ENCODE results near the gene NOC4L.
"Not testable (repeated sequence)": the region's sequence is repeated elsewhere in the genome, so short reads cannot be mapped to it uniquely, and the experiment has no call there.

NOC4L gene

GRCh38 chr12:132148368-132149045 lies 4.2 kb downstream of the NOC4L start:
- H3K27ac ChIP-seq (ENCODE audit: low read depth, low read length): no peak overlapping the region

GRCh38 chr12:132149526-132149925 lies 5.3 kb downstream of the NOC4L start:
- not testable (repeated sequence) for H3K4me2 ChIP-seq (ENCODE audit: low read length); H2AFZ ChIP-seq (ENCODE audit: insufficient read depth, low read length, poor library complexity); H3K27me3 ChIP-seq (ENCODE audit: insufficient read depth, low read length); H3K9me3 ChIP-seq (ENCODE audit: insufficient read depth, low read depth, low read length); H3K18ac ChIP-seq (ENCODE audit: low read length); H4K91ac ChIP-seq (ENCODE audit: low read depth, low read length); H3K14ac ChIP-seq (ENCODE audit: low read length); H3K9ac ChIP-seq (ENCODE audit: low read length); H2BK12ac ChIP-seq (ENCODE audit: low read length); H2AK5ac ChIP-seq (ENCODE audit: low read length); H2BK120ac ChIP-seq (ENCODE audit: insufficient read depth, low read length, poor library complexity); H3K23ac ChIP-seq (ENCODE audit: low read length); H3K4ac ChIP-seq (ENCODE audit: low read depth, low read length); H2BK5ac ChIP-seq (ENCODE audit: low read depth, low read length, poor library complexity); H4K8ac ChIP-seq (ENCODE audit: low read depth, low read length); H3K79me1 ChIP-seq (ENCODE audit: low read length); H3K4me1 ChIP-seq (ENCODE audit: control insufficient read depth in 1 of 2, insufficient read depth in 2 of 2, low read length in 2 of 2); DNase-seq; H3K79me2 ChIP-seq (ENCODE audit: control insufficient read depth, insufficient read depth, low read length, poor library complexity); H3K27ac ChIP-seq (ENCODE audit: low read depth, low read length); H4K12ac ChIP-seq (ENCODE audit: low read depth, low read length)
- peaks cover 37 to 41% of the 10 kb centered on the region in 2 experiments for H3K36me3 ChIP-seq (ENCODE audit: control insufficient read depth in 1 of 2, insufficient read depth in 2 of 2, low read length in 2 of 2)
- no CpG with 5 or more reads among the region's 32 CpGs for WGBS (ENCODE audit: extremely low coverage, insufficient coverage, insufficient read length)
- H3K4me3 ChIP-seq (ENCODE audit: low read depth, low read length): peak overlapping the region; percentile 2

More at GRCh38 chr12:132148368-132149045, 4.2 kb downstream of the NOC4L start:
- Histone ChIP-seq H3K9ac (ENCODE audit: low read length) (no peak overlapping the region), H3K23ac (ENCODE audit: low read length) (no peak overlapping the region), H2BK120ac (ENCODE audit: insufficient read depth, low read length, poor library complexity) (no peak overlapping the region), H3K4ac (ENCODE audit: low read depth, low read length) (no peak overlapping the region), H3K27me3 (ENCODE audit: insufficient read depth, low read length) (no peaks in the 10 kb centered on the region), H4K91ac (ENCODE audit: low read depth, low read length) (no peak overlapping the region), H3K9me3 (ENCODE audit: insufficient read depth, low read depth, low read length) (peaks cover 2% of the 10 kb centered on the region), H2AFZ (ENCODE audit: insufficient read depth, low read length, poor library complexity) (no peak overlapping the region), H3K4me1 (ENCODE audit: control insufficient read depth in 1 of 2, insufficient read depth in 2 of 2, low read length in 2 of 2) (peaks cover 4 to 7% of the 10 kb centered on the region in 2 experiments), H3K4me2 (ENCODE audit: low read length) (no peak overlapping the region), H4K8ac (ENCODE audit: low read depth, low read length) (no peak overlapping the region), H2BK12ac (ENCODE audit: low read length) (no peak overlapping the region), H3K4me3 (ENCODE audit: low read depth, low read length) (no peak overlapping the region), H3K14ac (ENCODE audit: low read length) (no peak overlapping the region), H3K79me1 (ENCODE audit: low read length) (peaks cover 2% of the 10 kb centered on the region), H3K79me2 (ENCODE audit: control insufficient read depth, insufficient read depth, low read length, poor library complexity) (peaks cover 6% of the 10 kb centered on the region), H3K36me3 (ENCODE audit: control insufficient read depth in 1 of 2, insufficient read depth in 2 of 2, low read length in 2 of 2) (peaks cover 37 to 41% of the 10 kb centered on the region in 2 experiments), H2AK5ac (ENCODE audit: low read length) (no peak overlapping the region), H2BK5ac (ENCODE audit: low read depth, low read length, poor library complexity) (no peak overlapping the region), H4K12ac (ENCODE audit: low read depth, low read length) (no peak overlapping the region), H3K18ac (ENCODE audit: low read length) (no peak overlapping the region)
- DNase-seq: no peak
- WGBS (ENCODE audit: extremely low coverage, insufficient coverage, insufficient read length): no CpG with 5 or more reads among the region's 41 CpGs

GRCh38 chr12:132150780-132151144 lies 6.5 kb downstream of the NOC4L start:
- H3K9ac ChIP-seq (ENCODE audit: low read length): no peak overlapping the region
- no CpG with 5 or more reads among the region's 6 CpGs for WGBS (ENCODE audit: extremely low coverage, insufficient coverage, insufficient read length)
- H2BK12ac ChIP-seq (ENCODE audit: low read length): no peak overlapping the region
- no peaks in the 10 kb centered on the region for H3K79me1 ChIP-seq (ENCODE audit: low read length)
- H2BK120ac ChIP-seq (ENCODE audit: insufficient read depth, low read length, poor library complexity): no peak overlapping the region
- H4K91ac ChIP-seq (ENCODE audit: low read depth, low read length): no peak overlapping the region
- no peak overlapping the region for H3K4me2 ChIP-seq (ENCODE audit: low read length)
- H2AFZ ChIP-seq (ENCODE audit: insufficient read depth, low read length, poor library complexity): no peak overlapping the region
- H2AK5ac ChIP-seq (ENCODE audit: low read length): no peak overlapping the region
- no peak overlapping the region for H3K18ac ChIP-seq (ENCODE audit: low read length)
- H3K4ac ChIP-seq (ENCODE audit: low read depth, low read length): no peak overlapping the region
- no peak overlapping the region for H4K12ac ChIP-seq (ENCODE audit: low read depth, low read length)
- H3K27me3 ChIP-seq (ENCODE audit: insufficient read depth, low read length): no peaks in the 10 kb centered on the region
- H3K27ac ChIP-seq (ENCODE audit: low read depth, low read length): no peak overlapping the region
- peaks cover 37 to 43% of the 10 kb centered on the region in 2 experiments for H3K36me3 ChIP-seq (ENCODE audit: control insufficient read depth in 1 of 2, insufficient read depth in 2 of 2, low read length in 2 of 2)
- no peaks in the 10 kb centered on the region for H3K79me2 ChIP-seq (ENCODE audit: control insufficient read depth, insufficient read depth, low read length, poor library complexity)
- H3K14ac ChIP-seq (ENCODE audit: low read length): no peak overlapping the region
- DNase-seq: no peak
- H3K4me3 ChIP-seq (ENCODE audit: low read depth, low read length): no peak overlapping the region
- H4K8ac ChIP-seq (ENCODE audit: low read depth, low read length): no peak overlapping the region
- no peaks in the 10 kb centered on the region for H3K4me1 ChIP-seq (ENCODE audit: control insufficient read depth in 1 of 2, insufficient read depth in 2 of 2, low read length in 2 of 2)
- H2BK5ac ChIP-seq (ENCODE audit: low read depth, low read length, poor library complexity): no peak overlapping the region
- no peak overlapping the region for H3K23ac ChIP-seq (ENCODE audit: low read length)
- H3K9me3 ChIP-seq (ENCODE audit: insufficient read depth, low read depth, low read length): peaks cover 8% of the 10 kb centered on the region

- H2AK5ac ChIP-seq (ENCODE audit: low read length): no peak overlapping the region
- no peaks in the 10 kb centered on the region for H3K27me3 ChIP-seq (ENCODE audit: insufficient read depth, low read length)
- H3K9ac ChIP-seq (ENCODE audit: low read length): no peak overlapping the region
- no peaks in the 10 kb centered on the region for H3K79me2 ChIP-seq (ENCODE audit: control insufficient read depth, insufficient read depth, low read length, poor library complexity)
- peaks cover 12% of the 10 kb centered on the region for H3K9me3 ChIP-seq (ENCODE audit: insufficient read depth, low read depth, low read length)
- H3K4ac ChIP-seq (ENCODE audit: low read depth, low read length): no peak overlapping the region
- H3K23ac ChIP-seq (ENCODE audit: low read length): no peak overlapping the region
- no peak overlapping the region for H3K4me2 ChIP-seq (ENCODE audit: low read length)
- no peak overlapping the region for H2BK5ac ChIP-seq (ENCODE audit: low read depth, low read length, poor library complexity)
- no CpG with 5 or more reads among the region's 36 CpGs for WGBS (ENCODE audit: extremely low coverage, insufficient coverage, insufficient read length)
- H3K14ac ChIP-seq (ENCODE audit: low read length): no peak overlapping the region
- no peak overlapping the region for H2BK120ac ChIP-seq (ENCODE audit: insufficient read depth, low read length, poor library complexity)
- no peak for DNase-seq
- H3K79me1 ChIP-seq (ENCODE audit: low read length): no peaks in the 10 kb centered on the region
- H2AFZ ChIP-seq (ENCODE audit: insufficient read depth, low read length, poor library complexity): no peak overlapping the region
- H3K36me3 ChIP-seq (ENCODE audit: control insufficient read depth in 1 of 2, insufficient read depth in 2 of 2, low read length in 2 of 2): peaks cover 35 to 44% of the 10 kb centered on the region in 2 experiments
- H3K18ac ChIP-seq (ENCODE audit: low read length): no peak overlapping the region
- no peaks in the 10 kb centered on the region for H3K4me1 ChIP-seq (ENCODE audit: control insufficient read depth in 1 of 2, insufficient read depth in 2 of 2, low read length in 2 of 2)
- no peak overlapping the region for H3K4me3 ChIP-seq (ENCODE audit: low read depth, low read length)
- H4K12ac ChIP-seq (ENCODE audit: low read depth, low read length): no peak overlapping the region
- no peak overlapping the region for H3K27ac ChIP-seq (ENCODE audit: low read depth, low read length)
- no peak overlapping the region for H4K91ac ChIP-seq (ENCODE audit: low read depth, low read length)
- H2BK12ac ChIP-seq (ENCODE audit: low read length): no peak overlapping the region
- no peak overlapping the region for H4K8ac ChIP-seq (ENCODE audit: low read depth, low read length)
Measured at GRCh38 chr12:132151145-132151765, 7.0 kb downstream of the NOC4L start.

All from trophoblast cell (in vitro differentiated cells and primary cell).